HEK293T (cell line): Measurements from ENCODE around the gene KRTAP10-4.

Experiments used
- CTCF ChIA-PET: fragments of 350-600 bp; formaldehyde crosslinking; extraction: SDS; loops from one replicate; lab custom pipeline; 2021; ENCODE audit warnings: antibody characterized with exemption, inconsistent platforms; lab: Yijun Ruan, JAX
- POLR2A ChIA-PET: fragments of 350-600 bp; formaldehyde crosslinking; extraction: SDS; loops from one replicate; lab custom pipeline; 2020; ENCODE audit warnings: antibody characterized with exemption, inconsistent platforms; lab: Yijun Ruan, JAX
- DNase-seq: peaks from one replicate; pipeline ENCODE4 v3.0.0; 2012; ENCODE audit warnings: mixed read lengths; ENCODE audit errors: extremely low spot score
- ARNT ChIP-seq: fragments of 450-650 bp; IDR thresholded peaks from 2 replicates; pipeline ENCODE4 v1.6.1; 2017; ENCODE audit warnings: mild to moderate bottlenecking
- BHLHE40 ChIP-seq: fragments of 450-650 bp; IDR thresholded peaks from 2 replicates; pipeline ENCODE4 v1.6.1; 2016; ENCODE audit warnings: mild to moderate bottlenecking, moderate library complexity, borderline replicate concordance
- CTBP1 ChIP-seq: fragments of 450-650 bp; IDR thresholded peaks from 2 replicates; pipeline ENCODE4 v1.6.1; 2016; ENCODE audit warnings: borderline replicate concordance
- ELF4 ChIP-seq: fragments of 450-650 bp; IDR thresholded peaks from 2 replicates; pipeline ENCODE4 v1.6.1; 2017; ENCODE audit warnings: antibody characterized with exemption
- FOXA1 ChIP-seq: fragments of 450-650 bp; IDR thresholded peaks from 2 replicates; pipeline ENCODE4 v1.6.1; 2016; ENCODE audit warnings: mild to moderate bottlenecking
- FOXK2 ChIP-seq: fragments of 450-650 bp; IDR thresholded peaks from 2 replicates; pipeline ENCODE4 v1.6.1; 2016; ENCODE audit warnings: mild to moderate bottlenecking
- FOXM1 ChIP-seq: fragments of 450-650 bp; IDR thresholded peaks from 2 replicates; pipeline ENCODE4 v1.6.1; 2017; ENCODE audit warnings: mild to moderate bottlenecking, borderline replicate concordance
- HDGF ChIP-seq: fragments of 450-650 bp; IDR thresholded peaks from 2 replicates; pipeline ENCODE4 v1.6.1; 2017; ENCODE audit warnings: antibody characterized with exemption, borderline replicate concordance
- L3MBTL2 ChIP-seq: fragments of 450-650 bp; conservative IDR thresholded peaks from 2 replicates; pipeline ENCODE4 v1.6.1; 2016; ENCODE audit warnings: mild to moderate bottlenecking
- LEF1 ChIP-seq: fragments of 450-650 bp; IDR thresholded peaks from 2 replicates; pipeline ENCODE4 v1.6.1; 2017; ENCODE audit warnings: mild to moderate bottlenecking, borderline replicate concordance
- NFRKB ChIP-seq: fragments of 450-650 bp; IDR thresholded peaks from 2 replicates; pipeline ENCODE4 v1.6.1; 2016; ENCODE audit warnings: mild to moderate bottlenecking, moderate library complexity
- PKNOX1 ChIP-seq: fragments of 450-650 bp; IDR thresholded peaks from 2 replicates; pipeline ENCODE4 v1.6.1; 2016
- SP1 ChIP-seq: fragments of 450-650 bp; IDR thresholded peaks from 2 replicates; pipeline ENCODE4 v1.6.1; 2017
- SUZ12 ChIP-seq: fragments of 450-650 bp; IDR thresholded peaks from 2 replicates; pipeline ENCODE4 v1.6.1; 2016; ENCODE audit warnings: mild to moderate bottlenecking
- TARDBP ChIP-seq: fragments of 450-650 bp; IDR thresholded peaks from 2 replicates; pipeline ENCODE4 v1.6.1; 2016
- ZNF384 ChIP-seq: fragments of 450-650 bp; IDR thresholded peaks from 2 replicates; pipeline ENCODE4 v1.6.1; 2016

KRTAP10-4 gene

DNA sequence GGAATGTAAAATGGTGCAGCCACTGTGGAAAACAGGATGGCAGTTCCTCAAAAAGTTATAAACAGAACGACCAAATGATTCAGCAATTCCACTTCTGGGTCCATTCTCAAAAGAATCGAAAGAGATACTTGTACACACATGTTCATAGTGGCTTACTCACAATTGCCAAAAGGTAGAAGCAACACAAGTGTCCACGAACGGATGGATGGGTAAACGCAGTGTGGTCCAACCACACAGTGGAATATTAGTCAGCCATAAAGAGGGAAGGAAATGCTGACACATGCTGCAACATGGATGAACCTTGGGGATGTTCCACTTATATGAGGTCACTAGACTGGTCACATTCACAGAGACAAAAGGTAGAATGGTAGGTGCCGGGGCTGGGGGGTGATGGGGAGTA, 38.8 kb upstream of the KRTAP10-4 start:
- CTCF ChIA-PET: no interaction called here
- POLR2A ChIA-PET: no interaction called here
- TF ChIP-seq ZNF384: no peak
- TF ChIP-seq NFRKB: no peak
- no peak for TF ChIP-seq ELF4
- no peak for TF ChIP-seq PKNOX1
- no peak for TF ChIP-seq FOXK2
- TF ChIP-seq HDGF: no peak
- TF ChIP-seq BHLHE40: no peak
- no peak for TF ChIP-seq TARDBP
- TF ChIP-seq FOXA1: no peak
- no peak for TF ChIP-seq CTBP1
- TF ChIP-seq ARNT: no peak
- no peak for TF ChIP-seq FOXM1
- no peak for TF ChIP-seq SP1
- no peak for TF ChIP-seq SUZ12
- TF ChIP-seq L3MBTL2: no peak
- no peak for DNase-seq

GRCh38 chr21:44535963-44536362, 37.6 kb upstream of the KRTAP10-4 start:
- TF ChIP-seq FOXM1 (no peak), ARNT (no peak), FOXK2 (no peak), TARDBP (no peak), PKNOX1 (no peak), L3MBTL2 (no peak), SP1 (no peak), FOXA1 (no peak), NFRKB (no peak), BHLHE40 (no peak), CTBP1 (no peak), LEF1 (no peak), ZNF384 (no peak), SUZ12 (no peak), ELF4 (no peak), HDGF (no peak)
- ChIA-PET CTCF (interaction anchor here (0.7 kb wide), 1 partner anchor 89 kb away, joined by 3 read pairs; no protein-coding TSS in a partner anchor), POLR2A (no interaction called here)
- no peak for DNase-seq

DNA sequence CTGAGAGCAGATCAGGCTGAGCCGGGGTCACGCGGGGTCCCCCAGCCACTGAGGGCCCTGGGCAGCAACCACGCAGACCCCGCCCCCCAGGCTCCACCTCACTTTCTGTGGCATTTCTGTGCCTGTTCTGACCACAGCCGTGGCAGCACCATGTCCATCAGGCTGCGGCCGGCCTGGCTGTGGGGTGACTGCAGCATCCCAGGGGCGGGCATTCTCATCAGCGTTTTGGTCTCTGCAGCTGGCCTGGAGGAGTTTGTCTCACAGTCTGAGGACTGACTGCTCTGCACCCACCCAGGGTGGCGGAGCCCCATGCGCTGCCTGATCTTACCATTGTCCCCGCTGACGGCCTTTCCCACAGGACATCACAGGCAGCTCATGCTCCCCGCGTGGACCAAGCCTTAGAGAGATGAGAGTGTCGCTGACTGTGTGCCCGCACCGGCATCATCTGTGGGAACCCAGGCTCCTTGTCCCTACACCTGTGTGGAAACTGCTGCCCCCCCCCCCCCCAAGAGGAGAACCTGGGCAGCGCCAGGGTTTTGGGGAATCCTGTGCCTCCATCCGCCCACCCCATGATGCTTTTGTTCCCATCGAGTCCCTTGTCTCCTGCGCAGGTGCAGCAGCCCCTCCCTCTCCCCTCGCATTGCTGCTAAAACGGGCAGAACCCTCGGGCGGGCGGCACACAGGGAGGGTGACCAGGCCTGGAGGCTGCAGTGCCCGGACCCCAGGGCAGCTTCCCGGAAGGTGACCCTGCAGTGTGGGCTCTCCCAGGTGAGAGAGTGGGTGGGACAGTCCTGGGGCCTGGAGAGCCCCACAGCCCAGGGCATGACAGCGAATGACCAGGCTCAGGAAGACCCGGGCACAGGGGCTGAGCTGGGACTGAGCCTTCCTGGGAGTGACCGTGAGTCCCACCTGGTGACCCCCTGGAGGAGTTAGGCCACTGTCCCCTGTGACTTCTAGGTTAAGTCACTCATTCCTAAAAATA, 35.3 kb upstream of the KRTAP10-4 start:
- CTCF ChIA-PET: no interaction called here
- TF ChIP-seq PKNOX1 (no peak), NFRKB (no peak), FOXK2 (no peak), CTBP1 (no peak), L3MBTL2 (no peak), ZNF384 (no peak), HDGF (no peak), LEF1 (no peak), SP1 (no peak), SUZ12 (no peak), ARNT (no peak), BHLHE40 (no peak), TARDBP (no peak), FOXA1 (no peak), ELF4 (no peak), FOXM1 (no peak)
- DNase-seq: no peak
- POLR2A ChIA-PET: no interaction called here

DNA sequence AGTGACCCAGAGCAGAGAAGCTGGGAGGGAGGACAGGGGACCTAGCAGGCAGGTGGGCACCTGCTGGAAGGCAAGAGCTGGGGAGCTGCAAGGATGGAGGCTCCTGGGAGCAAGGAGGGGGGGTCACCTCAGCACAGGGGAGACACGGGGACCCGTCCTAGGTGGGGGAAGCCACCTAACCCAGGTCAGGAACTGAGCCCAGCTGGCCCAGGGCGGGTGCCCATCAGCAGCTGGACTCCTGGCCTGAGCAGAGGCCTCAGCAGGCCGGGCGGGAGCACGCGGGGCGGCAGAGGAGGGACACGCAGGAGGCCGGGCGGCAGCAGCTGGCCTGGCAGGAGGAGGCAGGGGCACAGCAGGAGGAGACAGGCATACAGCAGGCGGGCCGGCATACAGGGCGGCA, 34.5 kb upstream of the KRTAP10-4 start:
- no peak for TF ChIP-seq LEF1
- TF ChIP-seq CTBP1: no peak
- TF ChIP-seq ELF4: no peak
- no peak for TF ChIP-seq ZNF384
- TF ChIP-seq L3MBTL2: no peak
- TF ChIP-seq BHLHE40: no peak
- no peak for TF ChIP-seq FOXM1
- no peak for TF ChIP-seq SUZ12
- TF ChIP-seq SP1: no peak
- no peak for TF ChIP-seq ARNT
- no peak for TF ChIP-seq TARDBP
- no peak for TF ChIP-seq PKNOX1
- no peak for TF ChIP-seq HDGF
- no peak for TF ChIP-seq FOXK2
- TF ChIP-seq FOXA1: no peak
- TF ChIP-seq NFRKB: no peak
- ChIA-PET CTCF (no interaction called here), POLR2A (no interaction called here)

DNA sequence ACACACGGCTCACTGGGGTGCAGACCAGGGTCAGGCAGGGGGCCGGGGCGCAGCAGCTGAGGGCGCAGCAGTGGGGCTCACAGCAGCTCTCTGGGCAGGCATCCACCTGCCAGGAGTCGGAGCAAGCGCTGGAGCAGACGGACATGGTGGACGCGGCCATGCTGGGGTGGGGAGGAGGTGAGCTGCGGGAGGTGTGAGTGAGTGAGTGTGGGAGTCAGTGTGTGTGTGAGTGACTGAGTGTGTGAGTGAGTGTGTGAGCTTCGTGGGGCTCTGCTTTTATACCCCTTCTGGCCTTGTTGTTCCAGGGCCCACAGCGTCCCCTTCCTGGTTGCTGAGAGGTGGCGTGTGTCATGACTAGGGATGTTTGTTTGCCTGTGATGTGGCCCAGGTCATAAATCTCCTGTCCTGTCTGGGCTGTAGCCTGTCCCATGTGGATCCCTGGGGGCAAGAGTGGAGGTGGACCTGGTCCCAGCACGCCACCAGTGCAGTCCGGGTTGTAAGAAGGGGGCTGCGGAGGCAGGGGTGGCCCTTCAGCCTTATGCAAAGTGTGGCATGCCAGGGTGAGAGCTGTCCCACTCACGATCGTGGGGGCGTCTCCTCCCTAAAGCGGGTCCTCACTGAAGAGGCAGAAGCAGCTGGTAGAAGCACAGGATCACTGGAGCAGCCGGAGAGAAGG, 33.4 kb upstream of the KRTAP10-4 start, which contains the start of gene KRTAP10-1:
Gene KRTAP10-1, minus strand, starts transcription at position 205 of the 676 bp plus-strand sequence. Its CDS starts 45 bp downstream, at position 160.
- CTCF ChIA-PET: no interaction called here
- TF ChIP-seq FOXA1 (no peak), ARNT (no peak), ELF4 (no peak), L3MBTL2 (no peak), FOXM1 (no peak), TARDBP (no peak), SP1 (no peak), NFRKB (no peak), SUZ12 (no peak), HDGF (no peak), FOXK2 (no peak), CTBP1 (no peak), ZNF384 (no peak), PKNOX1 (no peak), BHLHE40 (no peak), LEF1 (no peak)
- POLR2A ChIA-PET: no interaction called here
- no peak for DNase-seq

More for the DNA sequence above, 34.5 kb upstream of the KRTAP10-4 start:
- no peak for DNase-seq
